ENCODE results near the gene IGF2R. TPM values are rescaled to one million over a fixed set of nuclear protein-coding genes. Genes with fewer than 3 reads are reported as not detected.
A peak's percentile ranks its signal among the peaks of the same experiment; 100 is the strongest.

IGF2R gene
- polyA plus RNA-seq, 2 donors = 12.9 to 15.0 TPM

DNA sequence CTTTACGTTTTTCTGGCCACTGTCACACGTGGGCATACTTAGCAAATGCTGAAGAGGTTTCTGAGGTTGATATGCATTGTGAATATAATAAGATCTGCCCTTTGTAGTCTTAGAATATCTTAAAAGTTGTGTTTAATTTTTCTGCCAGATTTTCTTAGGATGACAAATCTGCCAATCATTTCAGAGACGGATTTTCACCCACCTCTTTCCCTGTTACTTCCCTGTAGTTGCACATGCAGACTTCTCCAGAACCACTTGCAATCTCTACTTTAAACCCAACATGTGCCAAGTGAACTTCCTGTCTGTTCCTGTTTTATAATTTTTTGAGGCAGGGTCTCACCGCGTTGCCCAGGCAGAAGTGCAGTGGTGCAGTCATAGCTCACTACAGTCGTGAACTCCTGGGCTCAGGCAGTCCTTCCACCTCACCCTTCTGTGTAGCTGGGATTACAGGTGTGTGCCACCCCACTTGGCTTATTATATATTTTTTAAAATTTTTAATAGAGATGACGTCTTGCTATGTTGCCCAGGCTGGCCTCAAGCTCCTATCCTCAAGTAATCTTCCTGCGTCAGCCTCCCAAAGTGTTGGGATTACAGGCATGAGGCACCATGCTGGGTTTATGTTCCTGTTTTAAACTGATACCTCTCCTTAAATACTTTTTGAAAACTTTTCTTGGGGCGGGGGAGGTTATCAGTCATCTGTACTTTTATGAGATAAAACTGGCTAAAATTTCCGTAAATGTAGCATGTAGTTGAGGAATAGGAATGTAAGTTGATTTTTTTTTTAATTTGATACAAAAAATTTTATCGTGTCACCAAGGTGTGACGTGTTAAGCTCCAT lies 2.7 kb downstream of the IGF2R start:
- Histone ChIP-seq H3K4me3 (ENCODE audit: low read depth in 1 of 2, low read length in 2 of 2) (no peak overlapping the region), H3K9me3 (ENCODE audit: control insufficient read depth in 2 of 2, insufficient read depth in 1 of 2, low read depth in 1 of 2, low read length in 1 of 2) (no peaks in the 10 kb centered on the region), H3K27ac (ENCODE audit: low read depth in 2 of 2, low read length in 1 of 2) (no peak overlapping the region), H3K36me3 (ENCODE audit: control insufficient read depth in 2 of 2, insufficient read depth in 2 of 2, low read length in 1 of 2) (no peaks in the 10 kb centered on the region), H3K27me3 (ENCODE audit: control insufficient read depth in 1 of 2, insufficient read depth in 2 of 2, low read length in 2 of 2) (no peaks in the 10 kb centered on the region), H3K4me1 (ENCODE audit: control insufficient read depth in 2 of 2, insufficient read depth in 2 of 2, low read length in 1 of 2) (peaks cover 5 to 7% of the 10 kb centered on the region in 2 donors)
- WGBS, 2 donors = 87 to 88% methylated on average over 12 of the region's 12 CpGs

DNA sequence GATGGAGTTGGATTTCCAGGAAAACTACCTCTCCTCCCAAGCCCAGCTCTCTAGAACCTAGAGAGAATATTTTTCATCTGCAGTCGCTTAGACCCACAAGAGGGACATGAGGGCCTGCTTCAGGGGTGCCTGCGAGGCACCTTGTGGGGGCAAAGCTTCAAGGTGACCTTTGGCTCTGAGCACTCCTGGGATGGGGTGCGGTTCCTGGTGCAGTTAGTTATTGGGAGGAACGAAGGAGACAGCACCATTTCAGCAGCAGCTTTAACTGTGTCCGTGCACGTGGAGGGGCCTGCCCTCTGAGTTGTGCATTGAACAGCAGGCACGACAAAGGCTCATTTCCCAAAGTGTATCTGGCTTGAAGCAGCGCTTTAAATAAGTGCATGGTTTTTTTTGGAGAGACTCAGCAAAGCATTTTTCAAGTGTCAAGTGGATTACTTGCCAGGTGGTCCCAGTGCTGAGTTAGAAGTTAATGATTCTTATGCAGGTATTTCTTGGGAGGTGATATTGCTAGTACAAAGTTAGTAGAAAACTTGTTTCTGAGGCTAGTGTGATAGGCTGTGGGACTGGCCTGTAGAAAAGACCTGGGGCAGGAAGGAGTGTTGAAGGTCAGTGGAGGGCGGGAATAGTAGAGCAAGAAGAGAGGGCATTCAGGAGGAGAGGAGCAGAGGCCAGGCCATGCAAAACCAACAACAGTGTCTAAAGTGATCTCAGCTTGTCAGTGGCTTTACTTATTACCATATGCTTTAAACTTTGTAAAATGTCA lies 3.8 kb downstream of the IGF2R start:
- H3K27ac ChIP-seq (ENCODE audit: low read depth in 2 of 2, low read length in 1 of 2) = peak overlapping the region in 1 of 2 donors; percentile 39
- no peaks in the 10 kb centered on the region for H3K27me3 ChIP-seq (ENCODE audit: control insufficient read depth in 1 of 2, insufficient read depth in 2 of 2, low read length in 2 of 2)
- peaks cover 8 to 12% of the 10 kb centered on the region in 2 donors for H3K4me1 ChIP-seq (ENCODE audit: control insufficient read depth in 2 of 2, insufficient read depth in 2 of 2, low read length in 1 of 2)
- H3K9me3 ChIP-seq (ENCODE audit: control insufficient read depth in 2 of 2, insufficient read depth in 1 of 2, low read depth in 1 of 2, low read length in 1 of 2) = no peaks in the 10 kb centered on the region
- H3K36me3 ChIP-seq (ENCODE audit: control insufficient read depth in 2 of 2, insufficient read depth in 2 of 2, low read length in 1 of 2) = no peaks in the 10 kb centered on the region
- WGBS, 2 donors = 74 to 84% methylated on average over 9 of the region's 9 CpGs
- H3K4me3 ChIP-seq (ENCODE audit: low read depth in 1 of 2, low read length in 2 of 2) = no peak overlapping the region

DNA sequence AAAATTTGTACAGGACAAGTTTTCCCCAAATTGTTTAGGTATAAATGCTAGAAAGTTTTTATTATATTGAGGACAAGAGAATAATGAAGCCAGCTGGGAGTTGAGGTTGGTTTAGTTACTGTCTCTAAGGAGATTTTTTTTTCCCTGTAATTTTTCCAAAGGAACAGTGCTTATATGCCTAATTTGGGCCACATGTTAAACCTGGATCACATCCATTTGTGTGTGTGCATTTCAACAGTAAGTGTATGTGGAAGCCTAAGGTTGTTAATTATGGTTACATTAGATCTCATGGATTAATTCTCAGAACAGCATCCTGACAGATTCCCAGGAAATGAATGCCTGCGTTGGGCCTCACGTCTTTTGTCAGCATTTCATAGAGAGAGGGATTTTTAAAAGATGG lies 4.5 kb downstream of the IGF2R start:
- Histone ChIP-seq H3K27me3 (ENCODE audit: control insufficient read depth in 1 of 2, insufficient read depth in 2 of 2, low read length in 2 of 2) (no peaks in the 10 kb centered on the region), H3K9me3 (ENCODE audit: control insufficient read depth in 2 of 2, insufficient read depth in 1 of 2, low read depth in 1 of 2, low read length in 1 of 2) (no peaks in the 10 kb centered on the region), H3K27ac (ENCODE audit: low read depth in 2 of 2, low read length in 1 of 2) (no peak overlapping the region), H3K36me3 (ENCODE audit: control insufficient read depth in 2 of 2, insufficient read depth in 2 of 2, low read length in 1 of 2) (no peaks in the 10 kb centered on the region), H3K4me1 (ENCODE audit: control insufficient read depth in 2 of 2, insufficient read depth in 2 of 2, low read length in 1 of 2) (peaks cover 8 to 18% of the 10 kb centered on the region in 2 donors), H3K4me3 (ENCODE audit: low read depth in 1 of 2, low read length in 2 of 2) (no peak overlapping the region)
- 41 to 57% methylated on average over 2 of the region's 2 CpGs for WGBS, 2 donors

DNA sequence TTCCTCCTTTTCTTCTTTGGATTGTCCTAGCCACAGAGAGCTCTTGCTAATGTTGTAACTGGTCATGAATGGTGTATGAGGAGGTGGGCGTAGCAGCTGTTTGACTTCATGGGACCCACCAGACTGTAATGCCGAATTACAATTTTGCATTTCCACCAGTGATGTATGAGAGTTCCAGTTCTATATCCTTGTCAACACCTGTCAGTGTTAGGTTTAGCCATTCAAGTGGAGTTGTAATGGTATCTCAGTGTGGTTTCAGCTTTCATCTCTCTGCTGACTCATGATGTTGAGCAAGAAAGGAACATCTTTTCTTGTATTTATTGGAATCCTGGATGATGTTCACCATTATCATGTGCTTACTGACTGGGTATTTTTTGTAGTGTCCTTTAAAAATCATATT lies 5.1 kb downstream of the IGF2R start:
- Histone ChIP-seq H3K9me3 (ENCODE audit: control insufficient read depth in 2 of 2, insufficient read depth in 1 of 2, low read depth in 1 of 2, low read length in 1 of 2) (no peaks in the 10 kb centered on the region), H3K4me3 (ENCODE audit: low read depth in 1 of 2, low read length in 2 of 2) (no peak overlapping the region), H3K4me1 (ENCODE audit: control insufficient read depth in 2 of 2, insufficient read depth in 2 of 2, low read length in 1 of 2) (peaks cover 13 to 22% of the 10 kb centered on the region in 2 donors), H3K27ac (ENCODE audit: low read depth in 2 of 2, low read length in 1 of 2) (peak overlapping the region; percentile 29 to 45), H3K36me3 (ENCODE audit: control insufficient read depth in 2 of 2, insufficient read depth in 2 of 2, low read length in 1 of 2) (no peaks in the 10 kb centered on the region), H3K27me3 (ENCODE audit: control insufficient read depth in 1 of 2, insufficient read depth in 2 of 2, low read length in 2 of 2) (no peaks in the 10 kb centered on the region)
- WGBS, 2 donors = 77 to 79% methylated on average over 2 of the region's 2 CpGs

DNA sequence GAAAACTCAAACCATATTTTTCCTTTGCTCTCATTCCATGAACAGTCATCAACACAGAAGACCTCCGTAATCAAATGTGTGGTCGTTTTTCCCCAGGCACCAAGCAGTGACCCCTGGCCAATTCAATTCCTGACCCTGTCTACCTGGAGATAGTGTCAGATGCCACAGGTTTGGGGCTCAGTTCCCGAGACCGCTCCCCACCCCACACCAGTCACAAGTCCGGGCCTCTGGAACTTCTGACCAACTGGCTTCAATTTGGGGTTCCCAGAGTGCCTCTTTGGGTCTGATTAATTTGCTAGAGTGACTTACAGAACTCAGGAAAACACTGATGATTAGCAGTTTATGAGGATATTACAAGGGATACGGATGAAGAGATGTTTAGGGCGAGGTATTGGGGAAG lies 6.0 kb downstream of the IGF2R start:
- H3K27me3 ChIP-seq (ENCODE audit: control insufficient read depth in 1 of 2, insufficient read depth in 2 of 2, low read length in 2 of 2) = no peaks in the 10 kb centered on the region
- no peak overlapping the region for H3K27ac ChIP-seq (ENCODE audit: low read depth in 2 of 2, low read length in 1 of 2)

DNA sequence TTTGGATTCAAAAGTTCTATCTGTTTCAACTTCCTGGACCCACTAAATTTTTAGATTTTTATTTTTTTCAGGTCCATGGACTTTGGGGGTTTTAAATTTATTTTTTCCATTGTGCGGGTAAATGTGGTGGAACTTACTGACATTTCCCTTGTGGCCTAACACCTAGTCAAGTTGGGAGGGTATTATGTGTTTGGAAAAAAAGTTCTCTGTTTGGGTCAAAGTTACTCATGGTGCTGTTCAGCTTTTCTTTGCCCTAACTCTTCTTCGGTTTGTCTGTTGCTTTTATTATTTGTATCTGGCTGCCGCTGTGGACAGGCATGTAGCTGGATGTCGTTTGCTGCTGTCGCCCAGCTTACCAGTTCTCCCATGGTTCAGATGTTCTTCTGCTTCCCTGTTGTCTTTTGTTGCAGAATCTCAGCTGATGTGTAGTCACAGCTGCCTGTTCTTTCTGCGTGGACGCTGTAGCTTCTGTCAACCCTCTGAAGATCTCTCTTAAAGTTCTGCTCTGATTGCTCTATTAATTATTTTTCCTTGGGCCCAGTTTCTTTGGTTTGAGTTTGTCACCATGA lies 7.9 kb downstream of the IGF2R start:
- Histone ChIP-seq H3K36me3 (ENCODE audit: control insufficient read depth in 2 of 2, insufficient read depth in 2 of 2, low read length in 1 of 2) (no peaks in the 10 kb centered on the region), H3K4me3 (ENCODE audit: low read depth in 1 of 2, low read length in 2 of 2) (no peak overlapping the region), H3K27ac (ENCODE audit: low read depth in 2 of 2, low read length in 1 of 2) (peak overlapping the region in 1 of 2 donors; percentile 14), H3K4me1 (ENCODE audit: control insufficient read depth in 2 of 2, insufficient read depth in 2 of 2, low read length in 1 of 2) (peaks cover 25 to 42% of the 10 kb centered on the region in 2 donors), H3K27me3 (ENCODE audit: control insufficient read depth in 1 of 2, insufficient read depth in 2 of 2, low read length in 2 of 2) (no peaks in the 10 kb centered on the region), H3K9me3 (ENCODE audit: control insufficient read depth in 2 of 2, insufficient read depth in 1 of 2, low read depth in 1 of 2, low read length in 1 of 2) (no peaks in the 10 kb centered on the region)
- 79 to 84% methylated on average over 7 of the region's 7 CpGs for WGBS, 2 donors

More for the DNA sequence above, 6.0 kb downstream of the IGF2R start:
- no peaks in the 10 kb centered on the region for H3K36me3 ChIP-seq (ENCODE audit: control insufficient read depth in 2 of 2, insufficient read depth in 2 of 2, low read length in 1 of 2)
- no peak overlapping the region for H3K4me3 ChIP-seq (ENCODE audit: low read depth in 1 of 2, low read length in 2 of 2)
- peaks cover 15 to 28% of the 10 kb centered on the region in 2 donors for H3K4me1 ChIP-seq (ENCODE audit: control insufficient read depth in 2 of 2, insufficient read depth in 2 of 2, low read length in 1 of 2)
- no peaks in the 10 kb centered on the region for H3K9me3 ChIP-seq (ENCODE audit: control insufficient read depth in 2 of 2, insufficient read depth in 1 of 2, low read depth in 1 of 2, low read length in 1 of 2)
- WGBS, 2 donors = 89 to 94% methylated on average over 7 of the region's 7 CpGs

DNA sequence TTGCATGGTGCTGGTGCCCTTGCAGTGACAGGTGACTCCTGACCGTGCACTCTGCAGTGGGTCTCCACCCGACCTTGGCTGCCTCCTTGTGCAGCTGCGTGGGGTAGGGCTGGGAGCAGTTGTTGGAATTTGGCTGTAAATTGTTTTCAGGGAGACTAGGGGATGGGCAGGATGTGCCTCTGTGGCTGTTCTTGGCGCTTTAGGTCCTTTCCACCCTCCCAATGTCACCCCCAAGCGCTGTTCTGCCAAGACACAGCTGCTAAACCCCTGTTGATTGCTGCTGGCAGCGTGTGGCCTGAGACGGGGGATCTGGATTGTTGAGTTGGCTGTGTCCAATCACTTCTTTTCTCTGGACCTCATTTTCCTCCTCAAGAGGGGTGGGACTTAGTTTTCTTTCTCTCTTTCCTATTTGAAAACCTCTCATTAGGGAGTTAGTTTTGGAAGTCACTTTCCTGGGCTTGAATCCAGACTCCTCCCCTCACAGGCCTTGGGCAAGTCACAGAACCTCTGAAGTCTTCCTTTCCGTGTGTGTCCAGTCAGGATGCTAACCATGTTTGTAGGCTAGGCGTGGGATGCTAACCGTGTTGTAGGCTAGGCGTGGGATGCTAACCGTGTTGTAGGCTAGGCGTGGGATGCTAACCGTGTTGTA lies 8.5 kb downstream of the IGF2R start:
- peaks cover 25 to 44% of the 10 kb centered on the region in 2 donors for H3K4me1 ChIP-seq (ENCODE audit: control insufficient read depth in 2 of 2, insufficient read depth in 2 of 2, low read length in 1 of 2)
- 54 to 57% methylated on average over 14 of the region's 14 CpGs for WGBS, 2 donors
- H3K27me3 ChIP-seq (ENCODE audit: control insufficient read depth in 1 of 2, insufficient read depth in 2 of 2, low read length in 2 of 2) = no peaks in the 10 kb centered on the region

DNA sequence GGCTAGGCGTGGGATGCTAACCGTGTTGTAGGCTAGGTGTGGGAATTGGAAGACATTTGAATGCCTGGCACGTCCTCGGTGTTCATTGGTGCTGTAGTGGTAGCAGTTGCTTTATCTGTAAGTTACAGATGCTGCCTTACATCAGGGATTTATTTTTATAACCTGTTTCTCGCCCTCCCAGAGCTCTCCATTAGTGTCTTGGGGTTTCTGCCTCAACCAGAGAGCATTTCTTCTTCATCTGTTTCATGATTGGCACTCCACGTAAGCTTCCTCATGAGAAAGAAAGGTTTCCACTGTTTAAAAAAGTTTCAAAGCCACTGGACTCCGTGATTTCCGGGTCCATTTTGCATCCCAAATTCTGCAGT lies 9.0 kb downstream of the IGF2R start:
- H3K27me3 ChIP-seq (ENCODE audit: control insufficient read depth in 1 of 2, insufficient read depth in 2 of 2, low read length in 2 of 2) = no peaks in the 10 kb centered on the region
- no peak overlapping the region for H3K4me3 ChIP-seq (ENCODE audit: low read depth in 1 of 2, low read length in 2 of 2)
- H3K9me3 ChIP-seq (ENCODE audit: control insufficient read depth in 2 of 2, insufficient read depth in 1 of 2, low read depth in 1 of 2, low read length in 1 of 2) = no peaks in the 10 kb centered on the region
- no peaks in the 10 kb centered on the region for H3K36me3 ChIP-seq (ENCODE audit: control insufficient read depth in 2 of 2, insufficient read depth in 2 of 2, low read length in 1 of 2)
- peaks cover 22 to 41% of the 10 kb centered on the region in 2 donors for H3K4me1 ChIP-seq (ENCODE audit: control insufficient read depth in 2 of 2, insufficient read depth in 2 of 2, low read length in 1 of 2)
- WGBS, 2 donors = 76 to 81% methylated on average over 8 of the region's 8 CpGs
- peak overlapping the region; percentile 36 to 80 for H3K27ac ChIP-seq (ENCODE audit: low read depth in 2 of 2, low read length in 1 of 2)

More for the DNA sequence above, 8.5 kb downstream of the IGF2R start:
- Histone ChIP-seq H3K27ac (ENCODE audit: low read depth in 2 of 2, low read length in 1 of 2) (peak overlapping the region in 1 of 2 donors; percentile 36), H3K9me3 (ENCODE audit: control insufficient read depth in 2 of 2, insufficient read depth in 1 of 2, low read depth in 1 of 2, low read length in 1 of 2) (no peaks in the 10 kb centered on the region), H3K36me3 (ENCODE audit: control insufficient read depth in 2 of 2, insufficient read depth in 2 of 2, low read length in 1 of 2) (no peaks in the 10 kb centered on the region), H3K4me3 (ENCODE audit: low read depth in 1 of 2, low read length in 2 of 2) (no peak overlapping the region)
